PFSK-1 (cell line): ENCODE measurements around the gene ZMAT5.

Source experiments
- FOXP2 ChIP-seq: optimal IDR thresholded peaks from 2 replicates; pipeline ENCODE3; 2011; ENCODE audit warnings: borderline replicate concordance, control low read depth, inconsistent platforms; ENCODE audit not compliant: insufficient read depth; ENCODE audit errors: extremely low read length, extremely low read depth
- POLR2AphosphoS5 ChIP-seq: IDR thresholded peaks from 2 replicates; pipeline ENCODE4 v1.6.1; 2012; ENCODE audit warnings: low read depth, mild to moderate bottlenecking, control low read depth, low read length, moderate library complexity
- SIN3A ChIP-seq: IDR thresholded peaks from 2 replicates; pipeline ENCODE4 v1.6.1; 2012; ENCODE audit warnings: mild to moderate bottlenecking, low read length, moderate library complexity, borderline replicate concordance; ENCODE audit not compliant: insufficient read depth
- TAF1 ChIP-seq: IDR thresholded peaks from 2 replicates; pipeline ENCODE4 v1.6.1; 2012; ENCODE audit warnings: low read length, control low read depth, borderline replicate concordance; ENCODE audit not compliant: insufficient read depth
- TF ChIP-seq, protein P1 (sequence below), 2 experiments: IDR thresholded peaks; 2 replicates each; pipeline versions ENCODE4 v1.6.1 to v1.8.0; 2011 to 2012; ENCODE audit warnings: low read depth in 2 of 2, low read length in 2 of 2, control low read depth in 1 of 2, inconsistent platforms in 1 of 2, mild to moderate bottlenecking in 1 of 2, moderate library complexity in 1 of 2; ENCODE audit not compliant: insufficient read depth in 1 of 2

DNA sequence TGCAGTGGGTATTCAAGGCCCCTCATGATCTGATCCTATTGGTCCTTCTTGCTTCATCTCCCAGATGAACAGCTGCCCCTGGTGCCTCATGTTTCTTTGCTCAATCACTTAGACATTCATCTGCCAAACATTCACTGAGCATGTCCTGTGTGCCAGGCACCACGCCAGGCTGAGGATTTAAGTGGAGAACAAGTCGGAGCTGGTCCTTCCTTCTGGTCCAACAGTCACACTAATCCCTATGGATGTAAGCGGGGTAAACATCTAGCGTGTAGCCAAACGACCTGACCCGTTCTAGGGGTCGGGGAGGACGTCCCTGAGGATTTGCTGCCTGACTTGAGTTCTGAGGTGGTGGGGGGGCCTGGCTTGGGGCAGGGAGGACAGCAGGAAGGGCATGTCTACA is 21.9 kb downstream of the ZMAT5 start:
- no peak for TF ChIP-seq TAF1
- no peak for TF ChIP-seq SIN3A
- no peak for TF ChIP-seq POLR2AphosphoS5
- TF ChIP-seq, protein P1, sequence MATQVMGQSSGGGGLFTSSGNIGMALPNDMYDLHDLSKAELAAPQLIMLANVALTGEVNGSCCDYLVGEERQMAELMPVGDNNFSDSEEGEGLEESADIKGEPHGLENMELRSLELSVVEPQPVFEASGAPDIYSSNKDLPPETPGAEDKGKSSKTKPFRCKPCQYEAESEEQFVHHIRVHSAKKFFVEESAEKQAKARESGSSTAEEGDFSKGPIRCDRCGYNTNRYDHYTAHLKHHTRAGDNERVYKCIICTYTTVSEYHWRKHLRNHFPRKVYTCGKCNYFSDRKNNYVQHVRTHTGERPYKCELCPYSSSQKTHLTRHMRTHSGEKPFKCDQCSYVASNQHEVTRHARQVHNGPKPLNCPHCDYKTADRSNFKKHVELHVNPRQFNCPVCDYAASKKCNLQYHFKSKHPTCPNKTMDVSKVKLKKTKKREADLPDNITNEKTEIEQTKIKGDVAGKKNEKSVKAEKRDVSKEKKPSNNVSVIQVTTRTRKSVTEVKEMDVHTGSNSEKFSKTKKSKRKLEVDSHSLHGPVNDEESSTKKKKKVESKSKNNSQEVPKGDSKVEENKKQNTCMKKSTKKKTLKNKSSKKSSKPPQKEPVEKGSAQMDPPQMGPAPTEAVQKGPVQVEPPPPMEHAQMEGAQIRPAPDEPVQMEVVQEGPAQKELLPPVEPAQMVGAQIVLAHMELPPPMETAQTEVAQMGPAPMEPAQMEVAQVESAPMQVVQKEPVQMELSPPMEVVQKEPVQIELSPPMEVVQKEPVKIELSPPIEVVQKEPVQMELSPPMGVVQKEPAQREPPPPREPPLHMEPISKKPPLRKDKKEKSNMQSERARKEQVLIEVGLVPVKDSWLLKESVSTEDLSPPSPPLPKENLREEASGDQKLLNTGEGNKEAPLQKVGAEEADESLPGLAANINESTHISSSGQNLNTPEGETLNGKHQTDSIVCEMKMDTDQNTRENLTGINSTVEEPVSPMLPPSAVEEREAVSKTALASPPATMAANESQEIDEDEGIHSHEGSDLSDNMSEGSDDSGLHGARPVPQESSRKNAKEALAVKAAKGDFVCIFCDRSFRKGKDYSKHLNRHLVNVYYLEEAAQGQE (IDR thresholded peaks at IDR 0.05; ENCODE audit: insufficient read depth in 1 of 2, low read depth in 2 of 2, low read length in 2 of 2): no peak
- TF ChIP-seq FOXP2: no peak
